Limb (tissue), 2 donors: ENCODE results near the gene PARD3.

Experiments
- DNase-seq, 2 donors: peaks; one replicate each; pipeline ENCODE4 v3.0.0-alpha.2; 2016; ENCODE audit errors: extremely low spot score in 2 of 2

Gene PARD3

DNA sequence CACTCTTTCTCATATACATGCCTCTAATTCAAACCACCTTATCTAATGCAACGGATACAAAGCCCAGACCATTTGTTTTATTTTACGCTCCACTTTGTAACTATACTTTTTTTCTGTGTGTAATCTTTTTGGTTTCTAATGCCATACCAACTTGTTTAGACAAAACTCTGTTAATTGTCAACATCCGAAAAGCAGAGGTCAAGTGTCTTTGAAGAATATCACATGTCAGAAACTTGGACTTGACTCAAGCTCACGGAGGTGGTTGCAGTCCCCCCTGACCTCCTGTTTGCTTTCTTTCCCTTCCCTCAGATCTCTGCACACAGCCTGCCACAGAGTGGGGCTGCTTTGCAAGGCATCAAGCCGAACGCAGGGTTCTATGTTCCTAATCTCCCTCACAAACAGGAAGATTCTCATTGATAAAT lies 698.9 kb downstream of the PARD3 start:
- peak in 1 of 2 donors; percentile 40 for DNase-seq

DNA sequence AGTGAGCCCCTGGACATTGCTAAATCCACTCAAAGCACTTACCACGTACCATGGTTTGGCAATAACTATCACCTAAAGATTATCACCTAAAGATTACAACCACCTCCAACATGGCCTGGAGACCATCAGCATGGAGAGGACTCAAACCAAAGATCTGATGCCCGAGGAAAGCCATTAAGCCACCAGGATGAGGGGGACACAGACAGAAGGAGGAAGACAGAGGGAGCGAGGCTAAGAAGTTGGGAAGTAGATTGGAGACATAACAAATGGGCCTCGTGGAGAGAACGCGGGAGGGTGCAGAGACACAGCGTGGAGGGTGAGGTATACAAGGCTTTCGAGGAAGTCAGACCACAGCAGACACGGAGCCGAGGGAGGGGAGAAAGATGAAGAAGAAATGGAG lies 700.2 kb downstream of the PARD3 start:
- DNase-seq, result no peak

GRCh38 chr10:34113504-34114225 lies 701.4 kb downstream of the PARD3 start:
- no peak for DNase-seq

GRCh38 chr10:34112171-34112782 lies 702.8 kb downstream of the PARD3 start:
- DNase-seq, result no peak

GRCh38 chr10:34111179-34111578 lies 703.9 kb downstream of the PARD3 start:
- DNase-seq, result no peak

- no peak for DNase-seq
Observed at GRCh38 chr10:34109952-34110702, 705.0 kb downstream of the PARD3 start.

DNA sequence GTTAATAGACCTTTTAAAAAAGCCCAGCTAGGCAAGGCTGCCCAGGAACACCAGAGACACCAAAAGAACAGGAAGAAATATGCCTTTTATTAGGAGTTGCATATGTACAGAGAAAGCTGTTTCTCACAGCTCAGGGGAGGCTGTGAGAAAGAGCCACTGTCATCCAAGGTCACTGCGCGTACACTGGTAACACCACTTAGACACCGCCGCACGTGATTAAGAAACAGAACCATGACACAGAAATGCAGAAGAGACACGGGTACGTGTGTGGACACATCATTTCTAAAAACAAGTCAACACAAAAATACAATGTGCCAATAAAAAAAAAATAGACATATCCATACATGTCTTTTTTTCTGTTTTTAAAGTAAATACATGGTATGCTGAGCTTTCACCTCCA lies 705.6 kb downstream of the PARD3 start:
- no peak for DNase-seq

DNA sequence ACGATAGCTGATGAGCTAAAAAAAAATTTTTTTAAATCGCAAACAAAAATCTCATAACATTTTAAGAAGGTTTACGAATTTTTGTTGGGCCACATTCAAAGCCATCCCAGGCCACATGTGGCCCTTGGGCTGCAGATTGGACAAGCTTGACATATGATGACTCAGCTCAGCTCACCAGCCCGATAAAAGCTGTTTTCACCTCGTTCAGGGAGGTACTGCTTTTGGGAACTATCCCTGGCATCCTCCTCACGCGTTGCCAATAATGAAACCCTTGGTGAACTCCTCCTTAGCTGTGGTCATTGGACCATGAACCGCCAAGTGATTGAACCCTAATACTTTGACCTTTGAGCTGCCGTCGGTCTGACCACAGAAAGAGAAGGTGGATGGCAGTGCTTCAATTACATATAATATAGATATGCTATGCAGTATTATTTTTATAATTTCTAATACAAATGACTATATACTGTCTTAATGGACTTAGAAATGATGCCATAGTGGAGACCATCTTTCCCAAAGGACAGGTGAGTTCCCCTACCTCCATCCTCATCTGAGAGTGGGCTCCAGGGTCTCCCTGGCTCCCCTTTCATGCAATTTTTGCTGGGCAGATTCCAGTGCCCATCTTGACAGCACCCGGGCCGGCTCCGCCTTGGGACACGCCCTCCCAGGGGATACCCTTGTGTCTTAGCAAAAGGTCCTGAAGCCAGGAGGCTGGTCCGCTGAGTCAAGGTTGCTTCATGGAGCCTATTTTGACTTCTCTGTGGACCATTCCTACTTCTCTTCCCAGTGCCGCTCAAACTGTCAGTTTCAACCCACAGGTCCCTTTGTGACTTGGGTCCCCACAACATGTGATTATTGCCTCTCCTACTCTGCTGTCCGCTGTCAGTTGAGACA lies 707.2 kb downstream of the PARD3 start:
- DNase-seq, result no peak

GRCh38 chr10:34106356-34106885 lies 708.7 kb downstream of the PARD3 start:
- no peak for DNase-seq

DNA sequence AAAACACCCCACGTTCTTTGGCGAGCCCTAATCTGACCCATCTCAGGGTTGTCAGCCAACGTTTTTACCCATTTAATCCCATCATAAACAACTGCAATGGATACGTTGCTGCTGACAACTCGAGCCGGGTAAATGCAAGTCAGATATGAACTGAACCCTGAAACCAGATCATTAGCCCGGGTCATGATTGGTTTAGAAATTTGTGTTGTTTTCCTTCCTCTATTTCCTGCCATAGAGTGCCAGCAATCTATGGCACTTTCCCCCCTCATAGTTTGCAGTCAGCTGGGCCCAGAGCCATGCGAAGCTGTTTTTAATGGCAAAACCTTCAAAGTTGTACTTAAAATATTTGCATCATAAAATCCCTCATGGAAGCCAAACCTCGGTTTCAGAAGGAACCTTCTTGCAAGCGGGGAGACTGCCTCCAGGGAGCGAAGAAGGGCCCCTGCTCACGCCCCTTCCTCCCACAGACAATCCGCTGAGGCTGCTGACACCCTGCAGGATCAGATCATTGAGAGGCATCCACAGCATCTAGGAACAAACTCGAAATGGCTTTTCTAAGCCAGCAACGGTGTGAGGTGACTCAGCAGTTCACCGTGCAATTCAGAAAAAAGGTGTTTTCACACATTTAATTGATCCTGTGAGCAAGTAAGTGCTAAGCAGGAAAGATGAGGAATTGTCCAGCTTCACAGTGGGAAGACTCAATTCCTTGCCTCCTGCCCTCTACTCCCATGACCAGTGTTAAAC lies 710.1 kb downstream of the PARD3 start:
- peak in 1 of 2 donors; percentile 52 for DNase-seq

- peak in 1 of 2 donors; percentile 76 for DNase-seq
Observed at GRCh38 chr10:34102893-34103506, 712.1 kb downstream of the PARD3 start.

GRCh38 chr10:34102237-34102673 lies 712.8 kb downstream of the PARD3 start:
- peak; percentile 69 to 82 for DNase-seq

GRCh38 chr10:34101001-34101400 lies 714.1 kb downstream of the PARD3 start:
- no peak for DNase-seq

GRCh38 chr10:34098821-34099567 lies 716.1 kb downstream of the PARD3 start:
- no peak for DNase-seq

- DNase-seq, result no peak
Observed at GRCh38 chr10:34097682-34098081, 717.4 kb downstream of the PARD3 start.

- DNase-seq, result no peak
Observed at GRCh38 chr10:34094961-34095360, 720.1 kb downstream of the PARD3 start.

DNA sequence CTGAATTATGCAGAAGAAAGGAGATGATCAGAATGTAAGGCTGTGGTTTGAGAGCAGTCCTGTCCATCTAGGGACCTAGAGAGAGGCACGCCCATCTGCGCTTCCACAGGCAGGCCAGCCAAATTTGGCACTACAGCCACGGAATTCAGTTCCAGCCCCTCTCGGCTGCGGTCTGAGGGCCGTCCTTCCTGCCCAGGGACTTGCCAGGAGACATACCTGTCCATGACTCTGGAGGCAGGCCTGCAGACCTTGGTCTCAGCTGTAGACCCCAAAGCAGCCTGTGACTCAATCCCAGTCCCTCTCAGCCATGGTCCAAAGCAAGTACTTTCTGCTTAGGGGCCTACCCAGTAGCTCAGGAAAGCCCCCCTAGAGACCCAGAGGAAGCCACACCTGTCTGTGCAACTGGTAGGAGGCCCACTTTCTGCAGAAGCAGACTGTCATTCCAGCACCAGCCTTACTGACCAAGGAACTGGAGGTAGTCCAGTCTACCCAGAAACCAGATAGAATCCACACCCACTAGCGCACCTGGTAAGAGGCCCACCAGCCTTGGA lies 720.9 kb downstream of the PARD3 start:
- no peak for DNase-seq

DNA sequence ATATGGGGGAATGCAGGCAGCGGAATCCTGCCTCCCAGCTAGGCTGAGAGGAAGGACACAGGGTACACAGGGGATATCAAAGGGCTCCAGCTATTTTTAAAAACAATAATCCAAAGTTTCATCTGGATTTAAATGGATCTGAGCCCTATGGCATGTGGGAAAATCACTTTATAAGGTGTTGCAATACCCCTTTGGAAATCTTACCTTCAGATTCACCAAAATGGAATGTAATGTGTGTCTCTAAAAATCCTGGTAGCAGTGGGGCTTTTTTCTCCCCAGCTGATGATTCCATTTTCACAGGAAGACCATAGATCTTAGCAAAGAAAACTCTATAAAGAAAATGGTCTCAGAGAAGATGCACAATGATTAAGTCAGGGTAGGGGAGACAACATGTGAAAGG lies 722.2 kb downstream of the PARD3 start:
- no peak for DNase-seq

GRCh38 chr10:34091635-34092195 lies 723.4 kb downstream of the PARD3 start:
- no peak for DNase-seq
